IPS DF 6.9 (cell line): ENCODE measurements around the gene LOXL3.
A peak's percentile ranks its signal among the peaks of the same experiment; 100 is the strongest.
"Not testable (repeated sequence)": the region's sequence is repeated elsewhere in the genome, so short reads cannot be mapped to it uniquely, and the experiment has no call there.

Experiments used
- DNase-seq: peaks from one replicate; pipeline ENCODE4 v3.0.0-alpha.2; 2013; ENCODE audit warnings: low read depth, low spot score
- H3K27ac ChIP-seq: one replicate; pipeline ENCODE4 v1.5.1; 2013; ENCODE audit warnings: low read length, control low read depth
- H3K27me3 ChIP-seq: 2 replicates; pipeline ENCODE4 v1.6.1; 2013; ENCODE audit warnings: mild to moderate bottlenecking, low read length; ENCODE audit not compliant: control insufficient read depth, insufficient read depth
- H3K36me3 ChIP-seq: 2 replicates; pipeline ENCODE4 v1.6.1; 2013; ENCODE audit warnings: low read length; ENCODE audit not compliant: control insufficient read depth, insufficient read depth
- H3K4me1 ChIP-seq: 2 replicates; pipeline ENCODE4 v1.6.1; 2013; ENCODE audit warnings: low read length; ENCODE audit not compliant: control insufficient read depth, insufficient read depth
- H3K4me3 ChIP-seq: 2 replicates; pipeline ENCODE4 v1.5.1; 2013; ENCODE audit warnings: mild to moderate bottlenecking, low read length
- H3K9me3 ChIP-seq: 2 replicates; pipeline ENCODE4 v1.6.1; 2013; ENCODE audit warnings: low read length, inconsistent platforms; ENCODE audit not compliant: control insufficient read depth, insufficient read depth
- WGBS: extraction: QIAGEN DNeasy Blood & Tissue Kit; methylation state at CpG from one replicate; pipeline ENCODE4 v1.1.7; 2013; ENCODE audit warnings: mixed read lengths, missing lambda C conversion rate; ENCODE audit not compliant: insufficient read length, insufficient coverage; 5-methylcytosine and 5-hydroxymethylcytosine counted together

Gene LOXL3

GRCh38 chr2:74483675-74484164, 70.0 kb downstream of the LOXL3 start:
- not testable (repeated sequence) for H3K4me1 ChIP-seq, DNase-seq, H3K36me3 ChIP-seq, H3K27me3 ChIP-seq, H3K27ac ChIP-seq, H3K9me3 ChIP-seq
- H3K4me3 ChIP-seq, result peak overlapping the region; percentile 58; the same call in 1 of the 2 replicates
- no CpG with 5 or more reads among the region's 19 CpGs for WGBS

GRCh38 chr2:74482801-74483674, 70.7 kb downstream of the LOXL3 start, which contains the start of the genes CCDC142 and TTC31:
Gene CCDC142, minus strand, starts transcription at chr2:74482998. Its CDS starts 161 bp downstream, at chr2:74482837.
Gene TTC31, plus strand, starts transcription at chr2:74483081. Its CDS starts 15 bp downstream, at chr2:74483096.
- no peak within 1 kb of the TSS for H3K27ac ChIP-seq
- DNase-seq, result no peak
- no peaks in the 10 kb centered on the region for H3K27me3 ChIP-seq
- peaks cover 6% of the 10 kb centered on the region for H3K4me1 ChIP-seq
- no peaks in the 10 kb centered on the region for H3K9me3 ChIP-seq
- H3K4me3 ChIP-seq, result peak within 1 kb of the TSS; percentile 58
- WGBS, result no CpG with 5 or more reads among the region's 50 CpGs
- no peaks in the 10 kb centered on the region for H3K36me3 ChIP-seq
